ENCODE results near the gene SAXO1.
A peak's percentile ranks its signal among the peaks of the same experiment; 100 is the strongest.
"Not testable (repeated sequence)": the region's sequence is repeated elsewhere in the genome, so short reads cannot be mapped to it uniquely, and the experiment has no call there.

SAXO1 gene

GRCh38 chr9:19033015-19033414 lies at the start of gene SAXO1:
TSS of gene SAXO1 (minus strand) at chr9:19033209. CDS start at chr9:19032908, 301 bp downstream.
- DNase-seq: no peak

- no peak for DNase-seq
Observed at GRCh38 chr9:19074836-19075235, 41.8 kb upstream of the SAXO1 start.

GRCh38 chr9:19074229-19074628 lies 41.2 kb upstream of the SAXO1 start:
- no peak for DNase-seq

- no peak for DNase-seq
Observed at GRCh38 chr9:19057033-19057432, 24.0 kb upstream of the SAXO1 start.

GRCh38 chr9:19050637-19051591 lies 17.9 kb upstream of the SAXO1 start:
- DNase-seq: no peak

GRCh38 chr9:19049917-19050636 lies 17.1 kb upstream of the SAXO1 start:
- DNase-seq: peak in 1 of 3 donors; percentile 10

GRCh38 chr9:19048966-19049916 lies 16.2 kb upstream of the SAXO1 start, which contains the start of gene RRAGA:
TSS of gene RRAGA (plus strand) at chr9:19049427. CDS start at chr9:19049660, 233 bp downstream.
- DNase-seq: peak; percentile 98

- no peak for DNase-seq
Observed at GRCh38 chr9:19036611-19037010, 3.6 kb upstream of the SAXO1 start.

- no peak for DNase-seq
Observed at GRCh38 chr9:19032406-19032805, 603 bp downstream of the SAXO1 start.

GRCh38 chr9:19030899-19031298 lies 2.1 kb downstream of the SAXO1 start:
- peak in 1 of 3 donors; percentile 21 for DNase-seq

GRCh38 chr9:19028835-19029451 lies 4.1 kb downstream of the SAXO1 start:
- peak; percentile 68 to 76 (median 69) for DNase-seq

GRCh38 chr9:19027825-19028224 lies 5.2 kb downstream of the SAXO1 start:
- DNase-seq: no peak

GRCh38 chr9:19026375-19026774 lies 6.6 kb downstream of the SAXO1 start:
- DNase-seq: no peak

GRCh38 chr9:19023078-19023477 lies 9.9 kb downstream of the SAXO1 start:
- no peak for DNase-seq

- DNase-seq: no peak
Observed at GRCh38 chr9:19022206-19022605, 10.8 kb downstream of the SAXO1 start.

GRCh38 chr9:19021649-19022048 lies 11.4 kb downstream of the SAXO1 start:
- not testable (repeated sequence) for DNase-seq

- no peak for DNase-seq
Observed at GRCh38 chr9:19020886-19021455, 12.0 kb downstream of the SAXO1 start.

- DNase-seq: peak in 1 of 3 donors; percentile 7
Observed at GRCh38 chr9:19018201-19018600, 14.8 kb downstream of the SAXO1 start.

GRCh38 chr9:19009391-19009965 lies 23.5 kb downstream of the SAXO1 start:
- no peak for DNase-seq

GRCh38 chr9:19000133-19000532 lies 32.9 kb downstream of the SAXO1 start:
- DNase-seq: no peak

GRCh38 chr9:18999173-18999785 lies 33.7 kb downstream of the SAXO1 start:
- no peak for DNase-seq

Measured in suppressor macrophage treated with lipopolysaccharide for 1 hour (primary cell).